ENCODE data around the gene ZNF865.

GRCh38 chr19:55621673-55622231, 16.3 kb downstream of the ZNF865 start:
- TF ChIP-seq GATA2 (IDR thresholded peaks at IDR 0.05; ENCODE audit: low read depth, low read length) (no peak), GATA3 (IDR thresholded peaks at IDR 0.05; ENCODE audit: low read depth, low read length) (no peak)
